Endothelial cell of umbilical vein (primary cell): ENCODE measurements around the gene OR7C1. TPM values are rescaled to one million over a fixed set of nuclear protein-coding genes. Genes with fewer than 3 reads are reported as not detected.

Experiments
- Bru-seq: library from RNA; stranded (reverse); fragments of 400-500 nt; gene quantifications from one replicate; lab custom pipeline; 2021; lab: Mats Ljungman, UMichigan
- BruChase-seq, 2 experiments: library from RNA; stranded (reverse); fragments of 400-500 nt; gene quantifications; one replicate each; lab custom pipeline; 2021; lab: Mats Ljungman, UMichigan
- BruUV-seq: library from RNA; stranded (reverse); fragments of 400-500 nt; replicated peaks from 2 replicates; lab custom pipeline; 2021; lab: Mats Ljungman, UMichigan
- CTCF ChIA-PET: fragments of 300-600, 350-600 bp; sonication (Branson Sonifier 250); formaldehyde crosslinking; loops from one replicate; lab custom pipeline; 2021; ENCODE audit warnings: antibody characterized with exemption, inconsistent platforms; lab: Charles Lee
- POLR2A ChIA-PET: fragments of 300-600, 350-600 bp; sonication (Branson Sonifier 250); formaldehyde crosslinking; loops from one replicate; lab custom pipeline; 2021; ENCODE audit warnings: antibody characterized with exemption, inconsistent platforms; lab: Charles Lee
- DNase-seq: peaks from one replicate; pipeline ENCODE4 v3.0.0-alpha.2; 2011; ENCODE audit warnings: low read depth, low spot score
- FAIRE-seq: peaks from 2 replicates; lab custom pipeline; 2011; peaks lifted over from hg19 to GRCh38; lab: Jason Lieb, UNC
- H2AFZ ChIP-seq: 2 replicates; pipeline ENCODE4 v1.6.0; 2012; ENCODE audit warnings: low read depth, low read length, control low read depth, inconsistent platforms
- H3K27ac ChIP-seq: 2 replicates; pipeline ENCODE4 v1.5.1; 2011; ENCODE audit warnings: low read depth, mild to moderate bottlenecking, control low read depth, low read length, moderate library complexity; ENCODE audit not compliant: insufficient read depth
- H3K27me3 ChIP-seq, 2 experiments: 2 replicates each; pipeline versions ENCODE4 v1.6.0 to v1.6.1; 2011; ENCODE audit warnings: low read length in 2 of 2, mixed read lengths in 1 of 2; ENCODE audit not compliant: control insufficient read depth in 2 of 2, insufficient read depth in 2 of 2
- H3K36me3 ChIP-seq, 2 experiments: 2 replicates in 1 of 2; 3 replicates in 1 of 2; pipeline ENCODE4 v1.5.1; 2011; ENCODE audit warnings: low read length in 2 of 2, mild to moderate bottlenecking in 1 of 2, moderate library complexity in 1 of 2; ENCODE audit not compliant: control insufficient read depth in 2 of 2, insufficient read depth in 2 of 2; ENCODE audit errors: extremely low read depth in 1 of 2
- H3K4me1 ChIP-seq: 3 replicates; pipeline ENCODE4 v1.5.1; 2011; ENCODE audit warnings: mild to moderate bottlenecking, low read length; ENCODE audit not compliant: control insufficient read depth, insufficient read depth; ENCODE audit errors: extremely low read depth
- H3K4me2 ChIP-seq: 2 replicates; pipeline ENCODE4 v1.6.1; 2011; ENCODE audit warnings: low read length, control low read depth, mixed read lengths; ENCODE audit not compliant: insufficient read depth
- H3K4me3 ChIP-seq, 3 experiments: fragments of 200-600 bp in 1 of 3; sonication (generic), shearing (Covaris generic) in 1 of 3; replicated peaks in 1 of 3; 2 replicates each; pipeline ENCODE4 v1.5.1; 2011 to 2016; ENCODE audit warnings: control low read depth in 3 of 3, low read length in 3 of 3, mild to moderate bottlenecking in 2 of 3, inconsistent platforms in 1 of 3, low read depth in 1 of 3, moderate library complexity in 1 of 3; ENCODE audit not compliant: insufficient read depth in 1 of 3
- H3K79me2 ChIP-seq: 2 replicates; pipeline ENCODE4 v1.6.0; 2012; ENCODE audit warnings: low read length, inconsistent platforms; ENCODE audit not compliant: control insufficient read depth, insufficient read depth
- H3K9ac ChIP-seq: replicated peaks from 2 replicates; pipeline ENCODE3; 2011; ENCODE audit warnings: low read length, control low read depth; ENCODE audit not compliant: insufficient read depth; ENCODE audit errors: extremely low read depth
- H3K9me1 ChIP-seq: replicated peaks from 3 replicates; pipeline ENCODE4 v1.6.0; 2011; ENCODE audit warnings: mild to moderate bottlenecking, low read length; ENCODE audit not compliant: control insufficient read depth, insufficient read depth; ENCODE audit errors: extremely low read depth
- H3K9me3 ChIP-seq: replicated peaks from 2 replicates; pipeline ENCODE4 v1.5.1; 2012; ENCODE audit warnings: low read length, inconsistent platforms; ENCODE audit not compliant: control insufficient read depth, insufficient read depth
- H4K20me1 ChIP-seq: replicated peaks from 2 replicates; pipeline ENCODE3; 2011; ENCODE audit warnings: mild to moderate bottlenecking, low read length; ENCODE audit not compliant: control insufficient read depth, insufficient read depth; ENCODE audit errors: extremely low read depth
- EZH2 ChIP-seq: IDR thresholded peaks from 2 replicates; pipeline ENCODE4 v1.6.1; 2012; ENCODE audit warnings: borderline replicate concordance, low read depth, mild to moderate bottlenecking, moderate library complexity, low read length, inconsistent platforms; ENCODE audit not compliant: severe bottlenecking
- POLR2A ChIP-seq: IDR thresholded peaks from 2 replicates; pipeline ENCODE4 v1.6.1; 2012; ENCODE audit warnings: low read depth, mild to moderate bottlenecking, control low read depth, low read length
- dilution Hi-C: fragments of 300-500 bp; cut with MboI; formaldehyde crosslinking; loops from one replicate; pipeline ENCODE4 v1.15.0; 2019; ENCODE audit warnings: low sequenced_read_pairs; ENCODE audit not compliant: extremely low pct_ligation_motif_present
- intact Hi-C: fragments of 100-400 bp; cut with micrococcal nuclease; formaldehyde crosslinking; loops from one replicate; pipeline ENCODE4 v1.10.0; 2022
- long read RNA-seq: library from polyadenylated mRNA; stranded (forward); transcript quantifications from one replicate; pipeline ENCODE4 v2.0.0, GENCODE V29; 2021
- polyA minus RNA-seq, 3 experiments: library from RNA; depleted of rRNA, polyadenylated mRNA; stranded (reverse); fragments of >200 nt; gene quantifications; 1 replicate in 1 of 3; 2 replicates in 2 of 3; pipeline ENCODE4 v1.2.3, GENCODE V29; 2011
- polyA plus RNA-seq, 4 experiments: library from polyadenylated mRNA; depleted of rRNA in 3 of 4; stranded (reverse) in 3 of 4; unstranded in 1 of 4; fragments of >200 nt; gene quantifications; 2 replicates each; pipeline versions ENCODE4 v1.2.1 to v1.2.3, GENCODE V29; 2011 to 2012; ENCODE audit warnings: missing spikeins in 1 of 4
- total RNA-seq: library from RNA; stranded (reverse); gene quantifications from 2 replicates; pipeline ENCODE4 v1.2.3, GENCODE V29; 2021
- TF ChIP-seq, protein P1 (sequence below), 2 donors: IDR thresholded peaks; 1 replicate in 1 of 2; 2 replicates in 1 of 2; pipeline ENCODE4 v1.5.1; 2011; ENCODE audit warnings: low read length in 2 of 2, mild to moderate bottlenecking in 2 of 2, moderate library complexity in 2 of 2, control low read depth in 1 of 2, inconsistent platforms in 1 of 2, low read depth in 1 of 2; ENCODE audit not compliant: insufficient read depth in 1 of 2; ENCODE audit errors: extremely low read depth in 1 of 2

OR7C1 gene
- total RNA-seq (not detected in 2 replicates), polyA plus RNA-seq (not detected in 2 replicates), polyA minus RNA-seq (not detected in 2 replicates), Bru-seq, nascent RNA (percentile 1 among the genes with signal in this experiment), BruChase-seq, experiment 1, labeled RNA remaining after a 6-hour chase (not detected), BruChase-seq, experiment 2, labeled RNA remaining after a 2-hour chase (not detected)
- polyA plus RNA-seq (2011; cell fraction: cytosol; rRNA removed), result not detected in 2 replicates
- polyA plus RNA-seq (2011; cell fraction: nucleus; rRNA removed), result not detected in 2 replicates
- 0.15 and 0.16 TPM in 2 replicates for polyA plus RNA-seq (2012)
- not detected for polyA minus RNA-seq (2011; cell fraction: cytosol; rRNA and poly(A)+ RNA removed)
- polyA minus RNA-seq (2011; cell fraction: nucleus; rRNA and poly(A)+ RNA removed), result not detected in 2 replicates
- long read RNA-seq, result 0 reads

DNA sequence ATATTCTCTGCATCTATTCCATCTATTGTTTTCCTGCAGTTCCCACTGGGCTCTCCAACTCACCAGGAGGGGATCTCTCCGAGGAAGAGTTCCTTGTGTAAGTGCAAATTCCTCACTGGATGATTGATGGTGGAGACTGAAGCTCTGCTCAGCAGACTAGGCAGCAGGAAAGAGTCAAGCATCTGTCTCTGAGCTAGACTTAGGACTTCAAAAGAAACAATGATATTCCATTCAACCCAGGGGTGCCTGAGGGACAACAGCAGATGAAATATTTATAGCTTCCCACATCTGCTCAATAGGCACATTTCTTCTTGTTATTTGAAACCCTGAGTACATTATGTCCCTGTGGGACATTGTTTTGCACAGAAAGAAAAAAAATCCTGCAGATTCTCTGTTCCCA lies at the start of gene OR7C1, which contains the start of gene OR7A5:
Gene OR7C1, minus strand, starts transcription at position 175 of the 400 bp plus-strand sequence. CDS start 35,049 bp downstream, outside the sequence.
Gene OR7A5, minus strand, starts transcription at position 175 of the 400 bp plus-strand sequence. CDS start 6,944 bp downstream, outside the sequence.
- H3K4me2 ChIP-seq, result no peak within 1 kb of the TSS
- BruUV-seq, result no TSS peak
- H2AFZ ChIP-seq, result no peak within 1 kb of the TSS
- H3K36me3 ChIP-seq, result no peaks in the 10 kb centered on the region
- DNase-seq (no peak), FAIRE-seq (no peak)
- no peaks in the 10 kb centered on the region for H3K79me2 ChIP-seq
- no peak within 1 kb of the TSS for H3K9ac ChIP-seq
- dilution Hi-C loops (no loop called here), intact Hi-C loops (no loop called here)
- no peaks in the 10 kb centered on the region for H3K9me1 ChIP-seq
- H3K4me3 ChIP-seq, result no peak within 1 kb of the TSS
- H3K9me3 ChIP-seq, result no peaks in the 10 kb centered on the region
- no peak for TF ChIP-seq EZH2
- TF ChIP-seq, protein P1, sequence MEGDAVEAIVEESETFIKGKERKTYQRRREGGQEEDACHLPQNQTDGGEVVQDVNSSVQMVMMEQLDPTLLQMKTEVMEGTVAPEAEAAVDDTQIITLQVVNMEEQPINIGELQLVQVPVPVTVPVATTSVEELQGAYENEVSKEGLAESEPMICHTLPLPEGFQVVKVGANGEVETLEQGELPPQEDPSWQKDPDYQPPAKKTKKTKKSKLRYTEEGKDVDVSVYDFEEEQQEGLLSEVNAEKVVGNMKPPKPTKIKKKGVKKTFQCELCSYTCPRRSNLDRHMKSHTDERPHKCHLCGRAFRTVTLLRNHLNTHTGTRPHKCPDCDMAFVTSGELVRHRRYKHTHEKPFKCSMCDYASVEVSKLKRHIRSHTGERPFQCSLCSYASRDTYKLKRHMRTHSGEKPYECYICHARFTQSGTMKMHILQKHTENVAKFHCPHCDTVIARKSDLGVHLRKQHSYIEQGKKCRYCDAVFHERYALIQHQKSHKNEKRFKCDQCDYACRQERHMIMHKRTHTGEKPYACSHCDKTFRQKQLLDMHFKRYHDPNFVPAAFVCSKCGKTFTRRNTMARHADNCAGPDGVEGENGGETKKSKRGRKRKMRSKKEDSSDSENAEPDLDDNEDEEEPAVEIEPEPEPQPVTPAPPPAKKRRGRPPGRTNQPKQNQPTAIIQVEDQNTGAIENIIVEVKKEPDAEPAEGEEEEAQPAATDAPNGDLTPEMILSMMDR (IDR thresholded peaks at IDR 0.05; ENCODE audit: extremely low read depth in 1 of 2, insufficient read depth in 1 of 2, low read depth in 1 of 2, low read length in 2 of 2), result no peak
- POLR2A ChIA-PET, result no interaction called here
- H3K4me1 ChIP-seq, result no peaks in the 10 kb centered on the region
- CTCF ChIA-PET, result no interaction called here
- no peak within 1 kb of the TSS for H3K27ac ChIP-seq
- H4K20me1 ChIP-seq, result no peaks in the 10 kb centered on the region
- no peaks in the 10 kb centered on the region for H3K27me3 ChIP-seq

DNA sequence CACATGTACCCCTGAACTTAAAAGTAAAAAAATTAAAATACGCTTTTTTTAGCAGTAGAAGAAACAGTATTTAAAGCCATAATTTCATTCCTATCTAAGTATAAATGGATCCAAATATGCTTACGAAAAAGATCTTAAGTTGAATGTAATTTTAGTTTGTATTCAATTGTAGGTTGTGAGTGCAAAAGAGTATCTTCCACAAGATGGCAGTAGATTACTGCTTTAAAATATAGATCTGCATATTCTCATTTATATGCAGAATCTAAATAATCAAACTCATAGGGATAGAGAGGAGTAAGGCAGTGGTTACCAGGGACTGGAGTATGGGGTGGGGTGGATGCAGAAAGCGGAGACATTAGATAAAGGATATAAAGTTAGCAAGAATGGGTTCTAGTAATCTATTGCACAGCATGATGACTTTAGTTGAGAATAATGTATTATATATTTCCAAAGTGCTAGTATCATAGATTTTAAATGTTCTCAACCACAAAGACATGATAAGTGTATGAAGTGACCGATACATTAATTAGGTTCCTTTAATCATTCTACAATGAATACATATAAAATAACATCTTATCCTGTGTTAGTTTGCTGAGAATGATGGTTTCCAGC lies 36.7 kb upstream of the OR7C1 start:
- H3K27ac ChIP-seq, result no peak overlapping the region
- no TSS peak for BruUV-seq
- POLR2A ChIA-PET, result no interaction called here
- no peaks in the 10 kb centered on the region for H3K36me3 ChIP-seq
- H3K27me3 ChIP-seq, result no peaks in the 10 kb centered on the region
- H3K9me1 ChIP-seq, result no peaks in the 10 kb centered on the region
- DNase-seq (peak; percentile 13), FAIRE-seq (no peak)
- TF ChIP-seq POLR2A, result no peak
- TF ChIP-seq, protein P1 (IDR thresholded peaks at IDR 0.05; ENCODE audit: extremely low read depth in 1 of 2, insufficient read depth in 1 of 2, low read depth in 1 of 2, low read length in 2 of 2), result peak in 1 of 2 donors; percentile 20
- no peaks in the 10 kb centered on the region for H3K9me3 ChIP-seq
- H3K4me2 ChIP-seq, result no peak overlapping the region
- H4K20me1 ChIP-seq, result no peaks in the 10 kb centered on the region
- H3K9ac ChIP-seq, result no peak overlapping the region
- H3K4me1 ChIP-seq, result no peaks in the 10 kb centered on the region
- dilution Hi-C loops (no loop called here), intact Hi-C loops (no loop called here)
- no peak overlapping the region for H3K4me3 ChIP-seq
- no peak overlapping the region for H2AFZ ChIP-seq
- CTCF ChIA-PET, result no interaction called here
- H3K79me2 ChIP-seq, result no peaks in the 10 kb centered on the region
